Keratinocyte (primary cell): ENCODE data around the gene ANO8.

Experiments
- CTCF ChIP-seq, 3 experiments: IDR thresholded peaks in 1 of 3; conservative IDR thresholded peaks in 1 of 3; optimal IDR thresholded peaks in 1 of 3; 2 replicates in 2 of 3; 3 replicates in 1 of 3; pipeline versions ENCODE3 to v1.5.1; 2011; ENCODE audit warnings: low read length in 3 of 3, mild to moderate bottlenecking in 3 of 3, moderate library complexity in 2 of 3, control low read depth in 1 of 3, inconsistent platforms in 1 of 3; ENCODE audit not compliant: insufficient read depth in 2 of 3; ENCODE audit errors: extremely low read depth in 1 of 3
- EZH2 ChIP-seq: IDR thresholded peaks from one replicate; pipeline ENCODE4 v1.6.1; 2012; ENCODE audit warnings: inconsistent platforms, mild to moderate bottlenecking, low read length, moderate library complexity

GRCh38 chr19:17376935-17377600, 42.4 kb upstream of the ANO8 start, which contains the start of gene PLVAP:
- TF ChIP-seq CTCF (optimal IDR thresholded peaks at IDR 0.05 in 1 of 3, IDR thresholded peaks at IDR 0.05 in 1 of 3, conservative IDR thresholded peaks at IDR 0.05 in 1 of 3; ENCODE audit: extremely low read depth in 1 of 3, insufficient read depth in 2 of 3, low read length in 3 of 3) (no peak), EZH2 (no peak)
